Measurements from ENCODE around the gene HOXB9.

DNA sequence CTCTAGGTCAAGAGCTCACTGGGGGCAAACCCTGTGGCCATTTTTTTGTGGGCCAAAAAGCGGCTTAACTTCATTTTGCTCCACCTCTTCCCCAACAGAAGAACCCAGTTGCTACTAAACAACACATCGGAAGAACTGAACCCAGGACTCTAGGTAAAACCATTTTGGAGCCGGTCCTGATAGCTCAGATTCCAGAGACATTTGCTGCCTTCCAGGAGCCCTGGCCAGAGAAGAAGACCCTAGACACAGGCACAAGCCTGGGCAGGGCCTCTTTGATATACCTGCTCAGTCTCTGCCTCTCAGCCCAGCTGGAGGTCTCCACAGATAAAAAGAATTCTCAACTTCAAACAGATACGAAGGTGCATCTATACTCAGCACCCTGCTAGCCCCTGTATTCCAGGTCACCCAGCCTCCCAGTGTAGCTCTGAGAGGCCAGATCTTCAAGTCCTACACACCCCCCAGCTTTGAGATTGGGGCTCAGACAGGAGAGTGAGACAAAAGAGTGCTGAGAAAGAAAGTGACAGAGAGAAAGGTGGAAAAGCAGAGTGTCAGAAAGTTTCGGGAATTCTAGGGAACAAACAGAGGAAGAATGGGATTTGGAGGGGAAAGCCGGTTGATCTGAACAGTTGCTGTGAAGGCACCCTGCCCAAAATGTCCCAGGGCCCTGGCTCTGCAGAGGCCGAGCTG is 6.6 kb upstream of the HOXB9 start:
- TF ChIP-seq, protein P1, sequence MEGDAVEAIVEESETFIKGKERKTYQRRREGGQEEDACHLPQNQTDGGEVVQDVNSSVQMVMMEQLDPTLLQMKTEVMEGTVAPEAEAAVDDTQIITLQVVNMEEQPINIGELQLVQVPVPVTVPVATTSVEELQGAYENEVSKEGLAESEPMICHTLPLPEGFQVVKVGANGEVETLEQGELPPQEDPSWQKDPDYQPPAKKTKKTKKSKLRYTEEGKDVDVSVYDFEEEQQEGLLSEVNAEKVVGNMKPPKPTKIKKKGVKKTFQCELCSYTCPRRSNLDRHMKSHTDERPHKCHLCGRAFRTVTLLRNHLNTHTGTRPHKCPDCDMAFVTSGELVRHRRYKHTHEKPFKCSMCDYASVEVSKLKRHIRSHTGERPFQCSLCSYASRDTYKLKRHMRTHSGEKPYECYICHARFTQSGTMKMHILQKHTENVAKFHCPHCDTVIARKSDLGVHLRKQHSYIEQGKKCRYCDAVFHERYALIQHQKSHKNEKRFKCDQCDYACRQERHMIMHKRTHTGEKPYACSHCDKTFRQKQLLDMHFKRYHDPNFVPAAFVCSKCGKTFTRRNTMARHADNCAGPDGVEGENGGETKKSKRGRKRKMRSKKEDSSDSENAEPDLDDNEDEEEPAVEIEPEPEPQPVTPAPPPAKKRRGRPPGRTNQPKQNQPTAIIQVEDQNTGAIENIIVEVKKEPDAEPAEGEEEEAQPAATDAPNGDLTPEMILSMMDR (IDR thresholded peaks at IDR 0.05; ENCODE audit: low read length) = no peak
- TF ChIP-seq EZH2 (IDR thresholded peaks at IDR 0.05; ENCODE audit: borderline replicate concordance, low read length) = no peak

Data from OCI-LY1 (cell line).